Pancreas (tissue), 10 donors: ENCODE measurements around the gene TBL2. TPM values are rescaled to one million over a fixed set of nuclear protein-coding genes. Genes with fewer than 3 reads are reported as not detected.

Source experiments
- ATAC-seq, 4 donors: fragments of 200-7000 bp; cut with Tn5 transposase; one replicate each; pipeline versions ENCODE4 v1.8.0 to v1.9.1; 2020; ENCODE audit warnings: mild to moderate bottlenecking in 4 of 4, moderate library complexity in 4 of 4
- DNase-seq, 6 donors: peaks; one replicate each; pipeline ENCODE4 v3.0.0-alpha.2; 2020
- FAIRE-seq: peaks from 2 replicates; lab custom pipeline; 2012; peaks lifted over from hg19 to GRCh38; lab: Jason Lieb, UNC
- H3K27ac ChIP-seq, 4 donors: fragments of 200-600 bp; sonication (generic); 1 replicate in 3 of 4; 2 replicates in 1 of 4; pipeline versions ENCODE4 v1.5.0 to v1.8.0; 2020
- H3K27me3 ChIP-seq, 4 donors: fragments of 200-600 bp; one replicate each; pipeline ENCODE4 v1.8.0; 2021
- H3K36me3 ChIP-seq, 3 donors: fragments of 200-600 bp; sonication (generic) in 1 of 3; one replicate each; pipeline versions ENCODE4 v1.5.0 to v1.8.0; 2020 to 2021
- H3K4me1 ChIP-seq, 3 donors: fragments of 200-600 bp; one replicate each; pipeline ENCODE4 v1.8.0; 2021
- H3K4me3 ChIP-seq, 4 donors: fragments of 200-600 bp; sonication (generic) in 2 of 4; one replicate each; pipeline versions ENCODE4 v1.5.0 to v1.8.0; 2020 to 2021
- H3K9me3 ChIP-seq, 4 donors: fragments of 200-600 bp; one replicate each; pipeline ENCODE4 v1.8.0; 2021
- CTCF ChIP-seq, 4 donors: fragments of 200-600 bp; sonication (generic) in 3 of 4; IDR thresholded peaks; one replicate each; pipeline versions ENCODE4 v1.5.0 to v1.8.0; 2021; ENCODE audit warnings: antibody characterized with exemption in 4 of 4
- WGBS, 2 donors: extraction: QIAGEN DNeasy Blood & Tissue Kit; methylation state at CpG; one replicate each; pipeline ENCODE4 v1.1.7; 2013; 5-methylcytosine and 5-hydroxymethylcytosine counted together
- intact Hi-C, 3 donors: fragments of 100-400 bp; cut with DNase I; formaldehyde crosslinking; loops; one replicate each; pipeline versions ENCODE4 v1.11.1 to v1.14.2; 2022
- polyA plus RNA-seq, 2 donors: library from polyadenylated mRNA; stranded (reverse); fragments of 200-250 nt; gene quantifications; one replicate each; pipeline ENCODE4 v1.2.3, GENCODE V29; 2013
- total RNA-seq, 6 donors: library from RNA; stranded (reverse); fragmentation: NEBNext Ultra II Directional in 4 of 6; extraction: Animal tissue kit (Norgen Biotek cat#: 25700) in 4 of 6; gene quantifications; one replicate each; pipeline versions ENCODE4 v1.2.1 to v1.2.4, GENCODE V29; 2021 to 2023
- donor health status: healthy with polysubstance abuse.
- donor health status: DM: no; HTN: no; CAD: no; lungs with moderate emphysema.
- donor health status: DM: no; HTN: no; CAD: no.
- donor health status: control.
- donor health status: control.
- donor health status: Bipolar disorder and iron deficiency.
- donor health status: DM: yes; HTN: yes; CAD: no.
- donor health status: DM: no; HTN: no; CAD: no.
- donor health status: DM: no; HTN: no; CAD: no.
- donor health status: DM: yes; HTN: yes; CAD: no.

TBL2 gene
- total and polyA plus RNA-seq, 8 donors = 17.2 to 38.9 (median 27.0) TPM

GRCh38 chr7:73518470-73518869 lies 59.9 kb downstream of the TBL2 start:
- intact Hi-C loops = no loop called here
- Histone ChIP-seq H3K27me3 (no peaks in the 10 kb centered on the region), H3K9me3 (no peaks in the 10 kb centered on the region), H3K4me3 (no peak overlapping the region), H3K27ac (no peak overlapping the region), H3K4me1 (peaks cover 13 to 27% (median 25%) of the 10 kb centered on the region in 3 donors), H3K36me3 (peaks cover 0 to 13% (median 0%) of the 10 kb centered on the region in 3 donors)
- DNase-seq (peak in 2 of 6 donors; percentile 9 to 21), ATAC-seq (no peak), FAIRE-seq (no peak)
- WGBS, 2 donors = 76 to 79% methylated on average over 5 of the region's 5 CpGs
- TF ChIP-seq CTCF (IDR thresholded peaks at IDR 0.05) = no peak

Other genes with a start within 250 kb of the TBL2 start
- under 1 TPM; 0.28 to 0.63 (median 0.46) TPM for gene FZD9, start 144.8 kb downstream of the TBL2 start, total RNA-seq
- under 1 TPM; 0.38 to 0.95 TPM for gene FZD9, start 144.8 kb downstream of the TBL2 start, polyA plus RNA-seq
- gene BAZ1B, start 56.3 kb downstream of the TBL2 start, total RNA-seq = 10 to 100 TPM; 16.1 to 29.0 (median 18.9) TPM
- gene BAZ1B, start 56.3 kb downstream of the TBL2 start, polyA plus RNA-seq = 10 to 100 TPM; 11.6 to 12.8 TPM
- 10 to 100 TPM; 13.5 to 20.9 (median 17.1) TPM for gene BCL7B, start 20.9 kb downstream of the TBL2 start, total RNA-seq
- gene BCL7B, start 20.9 kb downstream of the TBL2 start, polyA plus RNA-seq = 10 to 100 TPM; 34.4 to 44.6 TPM
- gene MLXIPL, start 45.9 kb upstream of the TBL2 start, total RNA-seq = 10 to 100 TPM in 5 of 6 donors, 1 to 10 TPM in 1; 8.8 to 25.9 (median 19.5) TPM
- 100 to 1,000 TPM; 146 to 176 TPM for gene MLXIPL, start 45.9 kb upstream of the TBL2 start, polyA plus RNA-seq
- gene VPS37D, start 89.3 kb upstream of the TBL2 start, total RNA-seq = 1 to 10 TPM; 2.6 to 3.9 (median 2.9) TPM
- gene VPS37D, start 89.3 kb upstream of the TBL2 start, polyA plus RNA-seq = 1 to 10 TPM; 4.5 to 8.2 TPM
- gene DNAJC30, start 104.9 kb upstream of the TBL2 start, total RNA-seq = 1 to 10 TPM; 4.1 to 8.2 (median 5.6) TPM
- 1 to 10 TPM; 5.1 to 6.4 TPM for gene DNAJC30, start 104.9 kb upstream of the TBL2 start, polyA plus RNA-seq
- gene BUD23, start 105.0 kb upstream of the TBL2 start, total RNA-seq = 10 to 100 TPM; 26.9 to 36.8 (median 33.0) TPM
- 10 to 100 TPM; 46.7 to 62.9 TPM for gene BUD23, start 105.0 kb upstream of the TBL2 start, polyA plus RNA-seq
- gene STX1A, start 141.1 kb upstream of the TBL2 start, total RNA-seq = 10 to 100 TPM in 2 of 6 donors, 1 to 10 TPM in 4; 2.3 to 11.9 (median 6.9) TPM
- 10 to 100 TPM; 31.8 to 95.7 TPM for gene STX1A, start 141.1 kb upstream of the TBL2 start, polyA plus RNA-seq
- 10 to 100 TPM; 16.0 to 30.6 (median 22.1) TPM for gene ABHD11, start 160.2 kb upstream of the TBL2 start, total RNA-seq
- gene ABHD11, start 160.2 kb upstream of the TBL2 start, polyA plus RNA-seq = 10 to 100 TPM; 91.0 to 95.2 TPM
- 10 to 100 TPM; 42.9 to 62.0 (median 48.3) TPM for gene CLDN3, start 191.7 kb upstream of the TBL2 start, total RNA-seq
- gene CLDN3, start 191.7 kb upstream of the TBL2 start, polyA plus RNA-seq = 100 to 1,000 TPM; 110 to 122 TPM